Measurements from ENCODE around the gene RAD51B. TPM values are rescaled to one million over a fixed set of nuclear protein-coding genes. Genes with fewer than 3 reads are reported as not detected.
"Not testable (repeated sequence)": the region's sequence is repeated elsewhere in the genome, so short reads cannot be mapped to it uniquely, and the experiment has no call there.

The RAD51B gene
- total RNA-seq, 1 donor from 2014 or later: 28.5 TPM

GRCh38 chr14:67817750-67818438 lies 1.7 kb upstream of the RAD51B start:
- intact Hi-C loops (cut with DNase I): no loop called here
- peaks cover 17% of the 10 kb centered on the region for H3K4me1 ChIP-seq
- TF ChIP-seq POLR2A (IDR thresholded peaks at IDR 0.05): no peak

DNA sequence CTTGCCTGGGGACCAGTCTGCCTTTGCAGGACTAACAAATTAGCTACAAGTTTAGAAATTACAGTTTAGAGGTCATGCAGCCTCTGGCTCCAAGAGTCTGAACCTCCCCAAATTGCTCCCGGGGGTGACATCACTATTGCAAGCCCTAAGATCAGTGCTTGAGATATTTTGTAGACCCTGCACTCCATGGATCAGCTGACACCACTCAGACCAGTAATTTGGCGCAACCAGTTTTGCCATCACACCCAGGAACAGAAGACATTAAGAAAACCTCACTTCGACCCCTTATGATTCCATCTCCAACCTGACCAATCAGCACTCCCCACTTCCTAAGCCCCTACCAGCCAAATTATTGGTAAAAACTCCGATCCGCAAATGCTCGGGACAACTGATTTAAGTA lies 1.1 kb upstream of the RAD51B start:
- DNase-seq (ENCODE audit: extremely low spot score in 2 of 2); H3K27ac ChIP-seq; H3K36me3 ChIP-seq; intact Hi-C loops (cut with DNase I); H3K9me3 ChIP-seq; H3K4me3 ChIP-seq; H3K27me3 ChIP-seq: not testable (repeated sequence)
- H3K4me1 ChIP-seq: peaks cover 17% of the 10 kb centered on the region

More at GRCh38 chr14:67817750-67818438, 1.7 kb upstream of the RAD51B start:
- Histone ChIP-seq H3K36me3 (no peaks in the 10 kb centered on the region), H3K27ac (no peak overlapping the region), H3K9me3 (no peaks in the 10 kb centered on the region), H3K4me3 (no peak overlapping the region), H3K27me3 (no peaks in the 10 kb centered on the region)
- DNase-seq (ENCODE audit: extremely low spot score in 2 of 2): no peak

GRCh38 chr14:67820428-67820971 lies 921 bp downstream of the RAD51B start:
- peak overlapping the region; percentile 76 to 80 for H3K4me3 ChIP-seq
- TF ChIP-seq, protein P1, sequence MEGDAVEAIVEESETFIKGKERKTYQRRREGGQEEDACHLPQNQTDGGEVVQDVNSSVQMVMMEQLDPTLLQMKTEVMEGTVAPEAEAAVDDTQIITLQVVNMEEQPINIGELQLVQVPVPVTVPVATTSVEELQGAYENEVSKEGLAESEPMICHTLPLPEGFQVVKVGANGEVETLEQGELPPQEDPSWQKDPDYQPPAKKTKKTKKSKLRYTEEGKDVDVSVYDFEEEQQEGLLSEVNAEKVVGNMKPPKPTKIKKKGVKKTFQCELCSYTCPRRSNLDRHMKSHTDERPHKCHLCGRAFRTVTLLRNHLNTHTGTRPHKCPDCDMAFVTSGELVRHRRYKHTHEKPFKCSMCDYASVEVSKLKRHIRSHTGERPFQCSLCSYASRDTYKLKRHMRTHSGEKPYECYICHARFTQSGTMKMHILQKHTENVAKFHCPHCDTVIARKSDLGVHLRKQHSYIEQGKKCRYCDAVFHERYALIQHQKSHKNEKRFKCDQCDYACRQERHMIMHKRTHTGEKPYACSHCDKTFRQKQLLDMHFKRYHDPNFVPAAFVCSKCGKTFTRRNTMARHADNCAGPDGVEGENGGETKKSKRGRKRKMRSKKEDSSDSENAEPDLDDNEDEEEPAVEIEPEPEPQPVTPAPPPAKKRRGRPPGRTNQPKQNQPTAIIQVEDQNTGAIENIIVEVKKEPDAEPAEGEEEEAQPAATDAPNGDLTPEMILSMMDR (IDR thresholded peaks at IDR 0.05): no peak
- no peak for TF ChIP-seq POLR2AphosphoS5 (IDR thresholded peaks at IDR 0.05; ENCODE audit: insufficient read depth in 1 of 2, low read depth in 1 of 2)
- TF ChIP-seq POLR2A (IDR thresholded peaks at IDR 0.05): no peak
- peak overlapping the region; percentile 84 for H3K27ac ChIP-seq
- DNase-seq (ENCODE audit: extremely low spot score in 2 of 2): no peak
- H3K4me1 ChIP-seq: peaks cover 5% of the 10 kb centered on the region
- intact Hi-C loops (cut with DNase I): no loop called here
- peaks cover 0 to 5% of the 10 kb centered on the region in 2 donors for H3K36me3 ChIP-seq
- H3K9me3 ChIP-seq: no peaks in the 10 kb centered on the region
- no peaks in the 10 kb centered on the region for H3K27me3 ChIP-seq

GRCh38 chr14:67821121-67821520 lies 1.5 kb downstream of the RAD51B start:
- H3K9me3 ChIP-seq: no peaks in the 10 kb centered on the region
- no peaks in the 10 kb centered on the region for H3K27me3 ChIP-seq
- intact Hi-C loops (cut with DNase I): no loop called here
- peak overlapping the region in 1 of 2 donors; percentile 76 for H3K4me3 ChIP-seq
- H3K27ac ChIP-seq: peak overlapping the region; percentile 84
- H3K4me1 ChIP-seq: no peaks in the 10 kb centered on the region
- DNase-seq (ENCODE audit: extremely low spot score in 2 of 2): no peak
- TF ChIP-seq POLR2AphosphoS5 (IDR thresholded peaks at IDR 0.05; ENCODE audit: insufficient read depth in 1 of 2, low read depth in 1 of 2) (no peak), POLR2A (IDR thresholded peaks at IDR 0.05) (no peak)
- TF ChIP-seq, protein P1 (IDR thresholded peaks at IDR 0.05): no peak
- H3K36me3 ChIP-seq: peaks cover 0 to 9% of the 10 kb centered on the region in 2 donors

- intact Hi-C loops (cut with DNase I): no loop called here
- TF ChIP-seq POLR2A (IDR thresholded peaks at IDR 0.05) (no peak), POLR2AphosphoS5 (IDR thresholded peaks at IDR 0.05; ENCODE audit: insufficient read depth in 1 of 2, low read depth in 1 of 2) (no peak)
- TF ChIP-seq, protein P1 (IDR thresholded peaks at IDR 0.05): no peak
- H3K4me3 ChIP-seq: no peak overlapping the region
These were observed 11.5 kb downstream of the RAD51B start for GRCh38 chr14:67831113-67831512.

DNA sequence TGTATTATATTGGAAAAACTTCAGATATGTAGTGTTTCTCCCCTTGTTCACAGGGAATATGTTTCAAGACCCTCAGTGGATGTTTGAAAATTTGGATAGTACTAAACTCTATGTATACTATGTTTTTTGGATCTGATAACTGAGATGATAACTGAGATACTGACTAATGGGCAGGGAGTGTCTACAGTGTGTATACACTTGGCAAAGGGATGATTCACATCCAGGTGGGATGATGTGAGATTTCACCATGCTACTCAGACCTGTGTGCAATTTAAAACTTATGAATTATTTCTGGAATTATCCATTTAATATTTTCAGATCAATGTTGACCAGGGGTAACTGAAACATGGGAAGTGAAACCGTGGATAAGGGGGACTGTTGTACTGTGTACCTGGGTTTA lies 13.8 kb downstream of the RAD51B start:
- no peak for TF ChIP-seq POLR2A (IDR thresholded peaks at IDR 0.05)
- TF ChIP-seq, protein P1 (IDR thresholded peaks at IDR 0.05): no peak
- TF ChIP-seq POLR2AphosphoS5 (IDR thresholded peaks at IDR 0.05; ENCODE audit: insufficient read depth in 1 of 2, low read depth in 1 of 2): no peak
- Histone ChIP-seq H3K9me3 (no peaks in the 10 kb centered on the region), H3K4me3 (no peak overlapping the region), H3K27ac (no peak overlapping the region), H3K4me1 (no peaks in the 10 kb centered on the region), H3K27me3 (no peaks in the 10 kb centered on the region), H3K36me3 (no peaks in the 10 kb centered on the region)
- intact Hi-C loops (cut with DNase I): no loop called here
- no peak for DNase-seq (ENCODE audit: extremely low spot score in 2 of 2)

More at GRCh38 chr14:67831113-67831512, 11.5 kb downstream of the RAD51B start:
- no peaks in the 10 kb centered on the region for H3K36me3 ChIP-seq
- no peaks in the 10 kb centered on the region for H3K9me3 ChIP-seq
- H3K4me1 ChIP-seq: no peaks in the 10 kb centered on the region
- no peak for DNase-seq (ENCODE audit: extremely low spot score in 2 of 2)
- H3K27me3 ChIP-seq: no peaks in the 10 kb centered on the region
- H3K27ac ChIP-seq: no peak overlapping the region

Measured in vagina (tissue), 2 donors.